Ecto neural progenitor cell (in vitro differentiated cells): ENCODE results near the gene GATAD1.
"Not testable (repeated sequence)": the region's sequence is repeated elsewhere in the genome, so short reads cannot be mapped to it uniquely, and the experiment has no call there.

Experiments used
- DNase-seq: peaks from one replicate; pipeline ENCODE4 v3.0.0-alpha.2; 2018; ENCODE audit warnings: low spot score

Gene GATAD1, protein sequence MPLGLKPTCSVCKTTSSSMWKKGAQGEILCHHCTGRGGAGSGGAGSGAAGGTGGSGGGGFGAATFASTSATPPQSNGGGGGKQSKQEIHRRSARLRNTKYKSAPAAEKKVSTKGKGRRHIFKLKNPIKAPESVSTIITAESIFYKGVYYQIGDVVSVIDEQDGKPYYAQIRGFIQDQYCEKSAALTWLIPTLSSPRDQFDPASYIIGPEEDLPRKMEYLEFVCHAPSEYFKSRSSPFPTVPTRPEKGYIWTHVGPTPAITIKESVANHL

DNA sequence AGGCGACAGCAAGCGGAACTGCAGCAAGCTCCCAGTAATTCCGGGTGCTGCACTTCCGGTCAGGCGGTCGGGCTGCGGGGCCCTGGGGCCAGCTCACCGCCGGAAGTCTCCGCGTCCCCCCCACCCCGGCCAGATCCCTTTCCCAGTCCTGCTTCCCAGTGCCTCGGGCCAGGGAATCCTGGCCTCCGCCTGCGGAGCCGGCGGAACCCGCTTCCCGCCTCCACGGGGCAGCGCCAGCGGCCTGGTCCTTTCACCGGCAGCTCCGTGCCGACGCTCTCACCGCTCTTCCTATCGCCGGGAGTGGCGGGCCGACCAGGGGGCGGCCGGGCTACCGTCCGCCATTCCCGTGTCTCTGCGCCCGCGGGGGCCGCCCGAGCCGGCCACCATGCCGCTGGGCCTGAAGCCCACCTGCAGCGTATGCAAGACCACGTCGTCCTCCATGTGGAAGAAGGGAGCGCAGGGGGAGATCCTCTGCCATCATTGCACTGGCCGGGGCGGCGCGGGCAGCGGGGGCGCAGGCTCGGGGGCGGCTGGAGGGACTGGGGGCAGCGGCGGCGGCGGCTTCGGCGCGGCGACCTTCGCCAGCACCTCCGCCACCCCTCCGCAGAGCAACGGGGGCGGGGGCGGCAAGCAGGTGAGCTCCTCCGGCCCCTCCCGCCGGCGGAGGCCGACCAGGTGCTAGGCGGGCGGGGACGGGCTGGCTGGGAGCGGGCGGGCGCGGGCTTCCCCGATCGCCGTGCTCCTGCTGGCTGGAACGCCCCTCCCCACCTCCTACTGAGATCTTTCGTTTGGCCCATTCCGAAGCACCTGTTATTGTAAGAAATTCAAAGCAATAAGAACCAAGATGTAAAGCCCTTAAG is at the start of gene GATAD1:
TSS of gene GATAD1 (plus strand) at position 138 of the 860 bp plus-strand sequence. CDS start at position 386, 248 bp downstream.
- peak; percentile 94 for DNase-seq

DNA sequence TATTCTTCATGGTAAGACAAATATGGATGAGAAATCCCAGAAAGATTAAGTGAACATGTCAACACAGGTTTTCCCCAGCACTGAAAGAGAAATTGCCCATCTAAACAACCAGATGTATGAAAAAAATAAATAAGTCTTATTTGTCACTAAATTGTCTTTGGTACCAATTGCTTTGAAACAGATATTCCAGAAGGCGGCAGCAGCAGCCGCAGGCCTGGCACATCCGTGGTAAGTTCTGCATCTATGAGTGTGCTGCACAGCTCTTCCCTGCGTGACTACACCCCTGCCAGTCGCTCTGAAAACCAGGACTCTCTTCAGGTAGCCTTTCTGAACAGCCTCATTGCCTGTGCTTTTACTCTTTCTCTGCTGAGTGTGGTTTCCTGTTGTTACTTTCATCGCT is 49.7 kb upstream of the GATAD1 start:
- DNase-seq, result no peak

DNA sequence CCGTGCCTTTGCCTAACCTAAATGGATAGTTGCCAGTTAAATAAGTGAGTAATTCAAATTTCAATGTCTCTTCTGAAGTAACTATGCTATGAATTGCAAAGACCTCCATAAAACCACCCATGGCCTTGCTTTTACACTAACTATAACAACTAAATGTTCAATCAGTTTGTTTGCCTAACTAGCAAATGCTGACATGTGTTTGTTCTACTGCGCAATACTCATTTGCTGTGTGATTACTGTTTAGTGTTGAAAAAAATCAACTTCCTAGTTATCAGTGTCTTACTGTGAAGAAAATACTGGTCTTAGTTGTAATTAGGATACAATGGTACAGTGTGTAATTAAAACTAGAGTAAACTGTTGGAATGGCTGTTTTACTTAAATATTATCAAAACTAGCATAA is 47.3 kb upstream of the GATAD1 start:
- DNase-seq, result no peak

DNA sequence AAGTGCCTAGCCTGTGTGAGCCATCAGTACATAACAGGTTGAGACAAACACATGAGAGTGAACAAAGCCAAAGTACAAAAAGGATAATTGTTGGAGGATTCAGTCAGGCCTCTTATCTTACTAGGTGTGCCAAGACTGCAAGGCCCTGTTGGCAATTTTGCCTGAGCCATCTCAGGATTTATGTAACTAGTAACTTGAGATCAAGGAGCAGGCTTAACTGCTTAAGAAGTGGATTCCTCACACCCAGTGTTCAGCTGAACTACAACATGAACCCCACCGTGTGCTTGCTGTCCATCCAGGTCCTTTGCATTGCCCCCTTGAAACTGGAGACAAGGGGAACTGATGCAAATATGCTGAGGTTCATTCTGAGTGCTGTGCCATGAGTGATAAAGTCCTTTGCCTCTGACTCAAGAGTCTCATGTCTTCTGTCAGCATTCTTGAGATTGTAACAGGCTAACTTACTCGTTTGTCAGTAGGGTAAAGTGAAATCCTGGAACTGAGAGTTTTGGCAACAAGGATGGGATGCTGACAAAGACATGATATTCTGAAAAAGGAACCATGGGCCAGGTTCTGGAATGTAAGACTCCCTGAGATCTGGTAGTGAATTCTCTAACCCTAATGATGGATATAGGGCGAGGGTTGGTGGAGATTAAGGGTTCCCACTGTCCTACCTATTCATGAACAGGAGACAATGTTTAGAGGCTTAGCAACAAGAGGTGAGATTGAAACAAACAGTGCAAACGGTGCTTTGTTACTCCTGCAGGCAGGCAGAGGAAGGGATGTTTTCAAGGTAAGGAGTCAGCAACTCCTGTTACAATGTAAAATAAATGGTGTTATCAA is 44.1 kb upstream of the GATAD1 start:
- no peak for DNase-seq

DNA sequence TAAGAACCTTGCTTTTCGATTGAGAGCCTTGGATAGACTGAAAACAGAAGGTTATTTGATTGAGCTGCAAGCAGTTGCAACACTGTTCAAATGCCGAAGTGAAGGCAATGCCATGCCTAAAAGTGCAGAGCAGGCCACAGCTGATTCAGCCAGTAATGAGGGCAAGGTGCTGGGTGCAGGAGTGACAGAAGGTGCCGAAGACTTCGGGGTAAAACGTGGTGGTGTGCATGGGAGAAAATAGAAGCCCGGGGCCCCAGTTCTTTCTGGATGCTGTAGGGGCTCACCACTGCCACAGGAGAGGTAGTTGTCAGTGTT is 43.6 kb upstream of the GATAD1 start:
- no peak for DNase-seq

DNA sequence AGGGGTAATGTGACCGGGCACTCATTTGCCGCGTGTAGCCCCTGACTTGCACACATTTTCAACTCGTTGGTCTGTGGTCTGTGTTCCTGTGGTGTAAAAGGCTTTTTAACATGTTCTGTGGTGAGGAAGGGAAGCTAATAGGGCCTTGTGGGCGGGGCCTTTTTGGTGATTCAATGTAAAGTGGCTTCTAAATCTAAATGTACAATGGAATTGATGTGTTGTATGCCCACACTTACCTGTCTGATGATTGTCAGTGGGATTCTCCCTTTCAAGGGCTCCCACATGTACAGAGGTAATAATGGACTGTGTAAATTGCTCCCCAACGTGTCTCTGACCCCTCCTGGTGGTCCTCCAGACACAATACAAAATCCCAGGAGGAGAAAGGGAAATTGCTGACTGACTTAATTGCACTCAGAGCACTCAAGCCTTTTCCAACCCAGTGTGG is 43.1 kb upstream of the GATAD1 start:
- DNase-seq, result no peak

DNA sequence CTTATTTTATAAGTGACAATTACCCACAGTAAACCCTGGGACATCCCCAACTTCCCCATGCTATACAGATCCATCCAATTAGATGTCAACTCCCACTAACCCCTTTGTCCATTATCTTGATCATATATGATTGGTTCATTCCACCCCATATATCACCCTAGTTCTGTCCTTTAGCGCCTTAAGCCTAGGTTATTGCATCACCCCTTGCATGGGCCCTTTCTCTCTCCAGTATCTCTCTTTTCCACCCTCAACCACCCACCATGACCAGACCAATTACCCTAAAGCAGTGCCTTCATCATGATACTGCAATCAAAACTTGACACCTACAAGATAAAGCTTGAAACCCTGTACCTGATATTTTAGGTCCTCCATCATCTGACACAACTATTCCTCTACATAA is 37.9 kb upstream of the GATAD1 start:
- DNase-seq, result no peak

DNA sequence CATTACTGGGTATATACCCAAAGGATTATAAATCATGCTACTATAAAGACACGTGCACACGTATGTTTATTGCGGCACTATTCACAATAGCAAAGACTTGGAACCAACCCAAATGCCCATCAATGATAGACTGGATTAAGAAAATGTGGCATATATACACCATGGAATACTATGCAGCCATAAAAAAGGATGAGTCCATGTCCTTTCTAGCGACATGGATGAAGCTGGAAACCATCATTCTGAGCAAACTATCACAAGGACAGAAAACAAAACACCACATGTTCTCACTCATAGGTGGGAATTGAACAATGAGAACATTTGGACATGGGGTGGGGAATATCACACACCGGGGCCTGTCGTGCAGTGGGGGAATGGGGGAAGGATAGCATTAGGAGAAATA is 37.1 kb upstream of the GATAD1 start:
- DNase-seq, result not testable (repeated sequence)

DNA sequence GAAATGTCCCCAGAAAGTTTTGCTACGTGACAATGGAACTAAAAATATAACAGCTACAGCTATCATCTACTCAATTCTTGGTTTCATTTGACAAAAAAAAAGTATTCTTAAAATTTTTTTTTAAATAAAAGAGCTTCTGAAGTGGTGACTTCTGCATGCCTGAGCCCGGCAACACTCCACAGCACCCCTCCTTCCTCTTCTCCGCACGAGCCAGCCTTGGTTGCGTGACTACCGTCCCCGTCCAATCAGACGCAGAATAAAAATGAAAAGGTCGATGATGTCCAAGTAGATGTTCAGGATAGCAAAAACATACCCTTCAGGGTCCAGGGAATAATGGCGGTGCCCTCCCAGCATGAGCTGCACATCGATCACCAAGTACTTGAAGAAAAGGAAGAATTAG is 34.5 kb upstream of the GATAD1 start:
- DNase-seq, result no peak

DNA sequence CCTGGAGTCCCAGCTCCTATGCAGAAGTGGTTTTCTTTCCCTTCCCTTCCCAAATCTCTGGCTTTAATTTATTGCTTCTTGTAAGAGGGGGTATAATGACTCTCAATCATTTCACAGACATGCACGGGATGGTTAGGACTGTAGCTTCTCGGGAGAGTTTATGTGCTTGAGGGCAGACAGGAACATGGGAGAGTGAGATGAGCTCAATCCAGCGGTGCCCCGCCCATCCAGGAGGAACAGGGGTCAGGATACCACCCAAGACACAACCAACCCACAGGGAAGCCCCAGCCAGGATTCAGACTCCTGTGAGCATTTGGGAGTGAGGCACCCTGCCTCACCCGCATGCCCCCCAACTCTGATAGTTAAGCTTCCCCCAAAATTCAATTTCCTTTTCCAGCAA is 33.7 kb upstream of the GATAD1 start:
- no peak for DNase-seq

DNA sequence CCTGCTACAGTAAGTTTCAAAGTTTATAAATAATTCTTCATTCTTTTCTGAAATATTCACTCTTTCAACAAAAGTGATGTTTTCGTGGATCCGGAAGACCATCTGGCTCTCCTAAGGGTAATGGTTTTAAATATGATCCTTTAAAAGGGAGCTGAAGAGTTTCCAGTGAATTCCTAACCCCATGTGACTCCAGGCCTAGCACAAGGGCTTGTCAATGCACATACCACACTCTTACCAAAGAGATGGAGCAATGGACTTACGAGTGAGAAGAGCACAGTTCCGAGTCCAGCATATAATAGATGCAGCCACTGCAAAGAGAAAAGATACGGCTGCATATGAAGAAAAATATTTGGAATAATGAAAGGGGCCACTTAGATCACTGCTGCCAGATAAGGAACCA is 32.1 kb upstream of the GATAD1 start:
- no peak for DNase-seq

DNA sequence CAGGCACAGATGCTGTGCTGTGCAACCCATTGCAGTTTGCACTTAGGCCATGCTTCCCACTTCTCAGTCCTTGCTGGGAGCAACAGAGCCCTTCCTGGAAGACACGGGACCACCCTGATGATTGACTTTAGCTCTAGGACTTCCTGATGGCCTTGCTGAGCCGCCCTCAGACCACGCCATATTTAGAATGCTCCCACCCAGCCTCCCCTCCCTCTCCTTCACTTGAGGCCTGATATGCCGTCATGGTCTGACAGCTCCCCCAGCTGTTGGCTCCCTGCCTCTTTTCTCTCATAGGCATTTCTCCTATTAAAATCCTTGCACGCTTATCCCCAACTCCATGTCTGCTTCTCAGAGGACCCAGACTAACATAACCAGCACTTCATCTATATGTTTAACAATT is 29.4 kb upstream of the GATAD1 start:
- DNase-seq, result no peak

DNA sequence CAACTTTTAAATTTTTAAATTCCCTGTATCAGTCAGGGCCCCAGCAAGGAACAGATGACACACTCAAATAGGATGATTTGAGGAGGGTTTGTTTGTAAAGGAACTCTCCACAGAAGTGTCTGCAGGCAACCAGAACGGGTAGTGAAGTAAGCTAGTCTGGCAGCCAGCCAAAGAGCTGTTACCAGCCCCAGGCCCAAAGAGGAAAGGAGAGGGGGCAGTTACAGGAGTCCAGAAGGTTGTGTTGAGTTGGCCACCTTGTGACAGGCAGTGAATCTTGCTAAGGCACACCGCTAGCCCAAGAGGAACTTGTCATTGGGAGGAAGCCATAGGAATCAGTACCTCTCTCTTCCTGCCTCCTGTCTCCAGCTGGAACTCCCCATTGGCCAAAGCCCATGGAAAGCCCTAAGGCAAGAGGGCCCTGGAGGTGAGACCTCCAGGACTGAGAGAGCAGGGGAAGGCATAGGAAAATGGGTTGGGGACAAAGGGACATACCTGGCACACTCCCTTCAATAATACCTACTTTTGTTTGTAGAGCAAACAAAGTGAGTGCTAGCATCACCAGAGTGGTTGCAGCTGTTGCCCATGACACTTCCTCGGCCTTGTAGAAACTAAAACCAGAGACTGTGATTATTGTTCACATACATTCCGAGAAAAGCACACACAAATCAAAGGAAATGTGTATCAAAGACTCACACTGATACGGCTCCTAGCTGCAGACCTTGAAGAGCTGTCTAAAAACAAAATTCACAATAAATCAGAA is 25.4 kb upstream of the GATAD1 start:
- DNase-seq, result no peak

DNA sequence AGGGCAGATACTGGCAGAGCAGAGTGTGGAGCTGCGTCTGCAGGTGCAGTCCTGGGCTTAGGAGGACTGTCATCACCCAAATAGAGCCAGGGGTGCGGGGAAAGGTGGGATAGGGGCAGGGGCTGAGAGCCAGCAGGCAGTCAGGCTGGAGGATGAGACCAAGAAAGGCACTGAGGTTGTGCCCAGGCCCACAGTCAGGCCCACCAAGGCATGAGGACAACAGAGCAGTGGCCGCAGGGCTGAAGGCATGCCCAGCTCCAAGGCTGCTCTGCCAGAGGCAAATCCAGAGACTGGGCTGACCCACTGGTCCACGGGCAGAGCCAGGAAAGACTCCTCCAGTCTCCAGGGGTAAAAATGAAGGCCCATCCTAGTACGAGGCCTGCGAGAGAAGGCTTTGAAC is 24.4 kb upstream of the GATAD1 start:
- no peak for DNase-seq

DNA sequence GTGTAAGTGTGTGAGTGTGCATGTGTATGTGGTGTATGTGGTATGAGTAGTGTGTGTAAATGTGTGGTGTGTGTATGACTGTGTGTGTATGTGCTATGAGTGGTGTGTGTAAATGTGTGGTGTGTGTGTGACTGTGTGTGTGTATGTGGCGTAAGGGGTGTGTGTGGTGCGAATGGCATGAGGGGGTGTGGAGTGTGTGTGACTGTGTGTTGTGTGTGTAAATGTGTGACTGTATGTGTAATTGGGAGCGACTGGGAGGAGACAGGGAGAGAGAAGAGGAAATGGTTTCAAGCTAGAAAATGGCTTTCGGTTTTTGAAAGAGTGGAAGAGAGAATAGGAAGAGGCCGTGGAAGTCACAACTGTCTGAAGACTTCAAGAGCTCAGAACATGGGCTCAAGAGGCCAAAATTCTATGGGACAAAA is 23.6 kb upstream of the GATAD1 start:
- DNase-seq, result no peak

DNA sequence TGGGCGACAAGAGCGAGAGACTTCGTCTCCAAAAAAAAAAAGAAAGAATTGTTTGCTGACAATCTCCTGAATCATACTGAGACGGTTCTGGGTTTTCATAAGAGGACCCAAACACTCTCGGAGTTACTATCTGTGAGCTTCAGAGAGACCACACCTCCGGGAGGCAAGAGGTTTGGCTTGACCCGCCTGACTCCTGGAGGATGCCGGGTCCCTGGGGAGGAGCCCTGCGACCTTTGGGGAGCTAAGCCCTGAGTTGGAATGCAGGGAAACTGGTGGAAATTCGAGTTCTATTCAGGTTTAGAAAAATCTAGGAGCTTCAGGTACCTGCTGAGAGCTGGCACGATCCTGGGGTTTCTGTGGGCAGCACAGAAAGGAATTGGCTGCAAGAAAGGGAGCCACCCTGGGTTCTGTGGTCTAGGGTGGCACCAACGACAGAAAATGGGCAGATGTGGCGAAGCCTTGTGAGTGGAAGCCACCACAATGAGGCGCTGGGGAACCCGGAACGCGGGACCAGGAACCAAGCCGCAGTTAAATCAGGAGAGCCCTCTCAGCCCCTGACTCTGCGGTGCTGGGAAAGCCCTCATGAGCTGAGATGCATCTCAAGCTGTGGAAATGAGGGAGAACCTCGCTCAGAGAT is 21.9 kb upstream of the GATAD1 start:
- no peak for DNase-seq

DNA sequence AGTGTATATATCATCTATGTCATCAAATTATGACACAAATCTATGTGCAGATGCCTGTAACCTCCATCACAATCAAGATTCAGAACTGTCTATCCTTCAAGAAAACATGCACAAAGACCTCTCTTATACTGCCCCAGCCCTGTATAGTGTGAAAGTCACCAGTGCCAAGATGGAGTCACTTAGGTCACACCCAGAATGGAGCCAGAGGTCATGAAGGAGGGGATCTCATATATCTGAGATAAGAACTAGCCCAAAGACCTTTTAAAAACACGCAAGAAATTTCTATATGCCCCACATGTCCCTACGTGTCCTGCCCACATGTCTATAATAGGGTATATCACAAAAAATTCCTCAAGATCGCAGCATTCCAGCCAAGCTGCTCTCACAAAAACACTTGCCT is 20.1 kb upstream of the GATAD1 start:
- DNase-seq, result no peak

DNA sequence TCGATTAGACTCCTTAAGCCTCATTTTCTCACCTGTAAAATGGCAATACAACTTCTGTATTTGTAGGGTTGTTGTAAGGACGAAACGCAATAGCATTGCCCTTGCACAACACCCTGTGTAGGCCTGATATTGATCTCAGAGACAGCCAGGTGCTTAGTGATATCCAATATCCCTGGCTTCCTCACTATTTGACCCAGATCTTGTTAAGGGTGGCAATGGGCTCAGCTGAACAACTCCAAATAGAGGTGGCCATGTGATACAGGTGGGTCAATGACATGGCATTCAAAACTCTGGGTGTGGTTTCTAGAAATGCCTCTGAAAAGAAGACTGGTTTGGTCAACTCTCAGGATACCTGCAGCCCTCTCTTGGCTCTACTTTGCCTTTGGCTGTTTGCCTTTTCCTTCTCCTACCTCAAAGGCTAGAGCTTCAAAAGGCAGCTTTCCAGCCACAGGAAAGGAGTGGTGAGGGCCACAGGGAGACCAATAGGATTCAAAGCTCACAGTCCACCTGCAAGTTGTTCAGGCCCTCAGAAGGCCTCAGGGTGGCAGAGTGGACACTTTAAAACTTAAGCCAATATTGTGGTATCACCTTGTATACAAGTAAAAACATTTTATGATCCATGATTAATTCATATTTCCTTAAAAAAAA is 14.9 kb upstream of the GATAD1 start:
- DNase-seq, result no peak

DNA sequence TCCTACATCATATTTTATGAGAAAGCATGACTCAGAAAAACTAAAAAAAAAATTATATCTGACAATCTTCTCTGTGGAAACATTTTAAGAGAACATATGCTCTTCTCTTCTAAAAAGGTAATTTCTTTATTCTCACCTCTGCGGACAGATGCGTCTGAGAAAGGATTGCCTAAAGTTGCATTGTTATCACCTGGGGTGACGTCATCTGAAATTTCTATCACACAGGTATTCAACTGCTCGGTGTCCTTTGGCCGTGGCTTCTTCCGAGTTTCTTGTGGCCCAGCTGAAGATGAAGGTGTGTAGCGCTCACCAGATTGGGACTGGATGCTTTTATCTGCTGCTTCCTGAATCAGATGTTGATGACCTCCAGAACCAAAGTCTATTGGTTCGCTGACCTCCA is 14.3 kb upstream of the GATAD1 start:
- DNase-seq, result no peak

DNA sequence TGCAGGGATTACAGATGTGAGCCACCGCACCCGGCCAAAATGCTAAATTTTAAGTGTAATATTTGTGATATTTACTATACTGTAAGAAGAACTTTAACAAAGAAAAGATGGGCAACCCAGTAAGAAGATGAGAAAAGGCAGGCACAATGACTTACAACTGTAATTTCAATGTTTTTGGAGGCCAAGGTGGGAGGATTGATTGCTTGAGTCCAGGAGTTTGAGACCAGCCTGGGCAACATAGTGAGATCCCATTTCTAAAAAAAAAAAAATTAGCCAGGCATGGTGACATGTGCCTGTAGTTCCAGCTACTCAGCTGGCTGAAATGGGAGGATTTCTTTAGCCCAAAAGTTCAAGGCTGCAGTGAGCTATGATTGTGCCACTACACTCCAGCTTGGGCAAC is 11.7 kb upstream of the GATAD1 start:
- no peak for DNase-seq
